Measurements from ENCODE around the gene SECISBP2.

The SECISBP2 gene

GRCh38 chr9:89394412-89394811 lies 76.1 kb downstream of the SECISBP2 start:
- Histone ChIP-seq H3K4me1 (ENCODE audit: insufficient read depth, low read length, severe bottlenecking) (no peaks in the 10 kb centered on the region), H3K9ac (ENCODE audit: low read length) (no peak overlapping the region), H3K79me2 (ENCODE audit: insufficient read depth, low read length) (no peaks in the 10 kb centered on the region), H2AFZ (ENCODE audit: low read length) (no peak overlapping the region), H3F3A (ENCODE audit: insufficient read depth, low read length) (no peaks in the 10 kb centered on the region), H3K9me3 (ENCODE audit: low read length) (no peaks in the 10 kb centered on the region), H3K36me3 (ENCODE audit: insufficient read depth, low read length) (no peaks in the 10 kb centered on the region), H3K4me2 (ENCODE audit: low read length) (no peak overlapping the region), H3K27me3 (ENCODE audit: insufficient read depth, low read length) (peaks cover 4% of the 10 kb centered on the region), H3K4me3 (ENCODE audit: low read depth, low read length, poor library complexity, severe bottlenecking) (no peak overlapping the region), H4K20me1 (ENCODE audit: insufficient read depth, low read length) (no peaks in the 10 kb centered on the region), H3K27ac (ENCODE audit: low read depth, low read length, poor library complexity, severe bottlenecking) (no peak overlapping the region), H3K9me2 (ENCODE audit: low read depth, low read length) (no peaks in the 10 kb centered on the region)
- TF ChIP-seq CTCF (IDR thresholded peaks at IDR 0.05; ENCODE audit: low read length) (no peak), EZH2 (IDR thresholded peaks at IDR 0.05; ENCODE audit: borderline replicate concordance, low read length) (no peak)

GRCh38 chr9:89395931-89396710 lies 77.8 kb downstream of the SECISBP2 start:
- Histone ChIP-seq H3K79me2 (ENCODE audit: insufficient read depth, low read length) (no peaks in the 10 kb centered on the region), H3K9me3 (ENCODE audit: low read length) (no peaks in the 10 kb centered on the region), H3K36me3 (ENCODE audit: insufficient read depth, low read length) (no peaks in the 10 kb centered on the region), H3K27me3 (ENCODE audit: insufficient read depth, low read length) (peaks cover 4% of the 10 kb centered on the region), H3K4me1 (ENCODE audit: insufficient read depth, low read length, severe bottlenecking) (no peaks in the 10 kb centered on the region), H3K9me2 (ENCODE audit: low read depth, low read length) (no peaks in the 10 kb centered on the region), H3K4me2 (ENCODE audit: low read length) (no peak overlapping the region), H3F3A (ENCODE audit: insufficient read depth, low read length) (no peaks in the 10 kb centered on the region), H3K4me3 (ENCODE audit: low read depth, low read length, poor library complexity, severe bottlenecking) (no peak overlapping the region), H4K20me1 (ENCODE audit: insufficient read depth, low read length) (no peaks in the 10 kb centered on the region), H3K9ac (ENCODE audit: low read length) (no peak overlapping the region), H3K27ac (ENCODE audit: low read depth, low read length, poor library complexity, severe bottlenecking) (no peak overlapping the region), H2AFZ (ENCODE audit: low read length) (no peak overlapping the region)
- no peak for TF ChIP-seq EZH2 (IDR thresholded peaks at IDR 0.05; ENCODE audit: borderline replicate concordance, low read length)
- no peak for TF ChIP-seq CTCF (IDR thresholded peaks at IDR 0.05; ENCODE audit: low read length)

- Histone ChIP-seq H3K4me1 (ENCODE audit: insufficient read depth, low read length, severe bottlenecking) (no peaks in the 10 kb centered on the region), H3F3A (ENCODE audit: insufficient read depth, low read length) (no peaks in the 10 kb centered on the region), H3K27me3 (ENCODE audit: insufficient read depth, low read length) (peaks cover 4% of the 10 kb centered on the region), H3K9me3 (ENCODE audit: low read length) (no peaks in the 10 kb centered on the region), H2AFZ (ENCODE audit: low read length) (no peak overlapping the region), H3K9me2 (ENCODE audit: low read depth, low read length) (no peaks in the 10 kb centered on the region), H3K27ac (ENCODE audit: low read depth, low read length, poor library complexity, severe bottlenecking) (no peak overlapping the region), H3K79me2 (ENCODE audit: insufficient read depth, low read length) (no peaks in the 10 kb centered on the region), H3K9ac (ENCODE audit: low read length) (no peak overlapping the region), H3K36me3 (ENCODE audit: insufficient read depth, low read length) (no peaks in the 10 kb centered on the region), H4K20me1 (ENCODE audit: insufficient read depth, low read length) (no peaks in the 10 kb centered on the region), H3K4me2 (ENCODE audit: low read length) (no peak overlapping the region), H3K4me3 (ENCODE audit: low read depth, low read length, poor library complexity, severe bottlenecking) (no peak overlapping the region)
- TF ChIP-seq EZH2 (IDR thresholded peaks at IDR 0.05; ENCODE audit: borderline replicate concordance, low read length): no peak
- TF ChIP-seq CTCF (IDR thresholded peaks at IDR 0.05; ENCODE audit: low read length): no peak
Observed at GRCh38 chr9:89397471-89397870, 79.2 kb downstream of the SECISBP2 start.
